Measurements from ENCODE around the gene TNFAIP3.
"Not testable (repeated sequence)": the region's sequence is repeated elsewhere in the genome, so short reads cannot be mapped to it uniquely, and the experiment has no call there.

Gene TNFAIP3

GRCh38 chr6:137879885-137880745 lies 13.1 kb downstream of the TNFAIP3 start:
- no peak for DNase-seq

GRCh38 chr6:137880746-137881521 lies 13.9 kb downstream of the TNFAIP3 start:
- DNase-seq = no peak

GRCh38 chr6:137881522-137881886 lies 14.4 kb downstream of the TNFAIP3 start:
- DNase-seq = no peak

DNA sequence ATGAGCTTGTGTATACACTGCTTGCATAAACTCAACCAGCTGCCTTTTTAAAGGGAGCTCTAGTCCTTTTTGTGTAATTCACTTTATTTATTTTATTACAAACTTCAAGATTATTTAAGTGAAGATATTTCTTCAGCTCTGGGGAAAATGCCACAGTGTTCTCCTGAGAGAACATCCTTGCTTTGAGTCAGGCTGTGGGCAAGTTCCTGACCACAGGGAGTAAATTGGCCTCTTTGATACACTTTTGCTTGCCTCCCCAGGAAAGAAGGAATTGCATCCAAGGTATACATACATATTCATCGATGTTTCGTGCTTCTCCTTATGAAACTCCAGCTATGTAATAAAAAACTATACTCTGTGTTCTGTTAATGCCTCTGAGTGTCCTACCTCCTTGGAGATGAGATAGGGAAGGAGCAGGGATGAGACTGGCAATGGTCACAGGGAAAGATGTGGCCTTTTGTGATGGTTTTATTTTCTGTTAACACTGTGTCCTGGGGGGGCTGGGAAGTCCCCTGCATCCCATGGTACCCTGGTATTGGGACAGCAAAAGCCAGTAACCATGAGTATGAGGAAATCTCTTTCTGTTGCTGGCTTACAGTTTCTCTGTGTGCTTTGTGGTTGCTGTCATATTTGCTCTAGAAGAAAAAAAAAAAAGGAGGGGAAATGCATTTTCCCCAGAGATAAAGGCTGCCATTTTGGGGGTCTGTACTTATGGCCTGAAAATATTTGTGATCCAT lies 15.3 kb downstream of the TNFAIP3 start:
- DNase-seq = no peak

DNA sequence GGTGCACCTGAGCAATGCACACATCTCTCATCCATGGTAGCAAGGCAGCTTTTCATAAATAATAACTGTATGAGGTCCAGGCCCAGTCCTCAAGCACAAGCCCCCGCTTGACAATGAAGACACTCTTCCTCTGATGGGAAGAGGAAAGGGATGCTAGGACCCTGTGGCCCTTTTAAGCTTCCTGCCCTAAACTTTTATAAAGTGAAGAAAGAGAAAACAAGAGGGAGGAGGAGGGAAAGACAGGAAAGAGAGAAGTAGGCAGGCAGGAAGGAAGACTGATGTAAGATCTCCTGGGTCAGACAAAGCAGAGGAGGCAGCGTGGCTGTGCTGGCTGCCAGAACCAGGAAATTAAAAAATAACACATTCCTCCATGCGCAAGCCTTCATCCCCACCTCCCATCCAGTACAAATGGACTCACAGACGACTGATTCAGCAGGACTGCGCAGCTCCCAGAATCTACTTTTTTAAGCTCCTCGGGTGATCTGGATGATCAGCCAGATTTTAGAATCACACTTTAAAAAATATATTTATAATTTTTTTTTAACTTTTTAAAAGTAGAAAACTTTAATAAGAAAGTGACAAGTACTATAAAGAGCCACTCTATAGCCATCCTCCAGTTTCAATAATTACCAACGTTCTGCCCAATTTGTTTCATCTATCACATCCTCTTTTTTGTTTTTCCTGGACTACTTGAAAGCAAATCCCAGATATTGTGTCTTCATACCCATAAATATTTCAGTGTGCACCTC lies 16.5 kb downstream of the TNFAIP3 start:
- no peak for DNase-seq

DNA sequence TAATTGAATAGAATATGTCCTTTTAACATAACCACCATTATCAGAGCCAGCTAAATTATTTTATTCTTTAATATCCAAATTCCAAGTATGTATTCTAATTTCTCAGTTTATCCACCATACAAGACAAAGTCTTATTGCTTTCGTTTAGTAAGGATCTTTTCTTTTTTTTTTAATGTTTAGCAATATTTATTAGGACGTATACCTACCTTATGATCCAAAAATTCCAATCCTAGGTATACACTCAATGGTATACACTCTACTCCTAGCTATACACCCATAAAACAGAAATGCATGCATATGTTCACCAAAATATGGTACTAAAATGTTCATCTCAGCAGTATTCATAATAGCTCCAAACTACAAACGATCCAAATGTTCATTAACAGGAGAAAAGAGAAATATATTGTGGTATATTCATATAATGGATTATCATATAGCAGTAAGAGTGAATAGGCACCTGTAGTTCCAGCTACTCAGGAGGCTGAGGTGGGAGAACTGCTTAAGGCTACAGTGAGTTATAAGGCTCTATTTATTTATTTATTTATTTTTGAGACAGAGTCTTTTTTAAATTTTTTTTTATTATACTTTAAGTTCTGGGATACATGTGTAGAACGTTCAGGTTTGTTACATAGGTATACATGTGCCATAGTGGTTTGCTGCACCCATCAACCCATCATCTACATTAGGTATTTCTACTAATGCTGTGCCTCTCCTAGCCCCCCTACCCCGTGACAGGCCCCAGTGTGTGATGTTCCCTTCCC lies 17.3 kb downstream of the TNFAIP3 start:
- DNase-seq = no peak

DNA sequence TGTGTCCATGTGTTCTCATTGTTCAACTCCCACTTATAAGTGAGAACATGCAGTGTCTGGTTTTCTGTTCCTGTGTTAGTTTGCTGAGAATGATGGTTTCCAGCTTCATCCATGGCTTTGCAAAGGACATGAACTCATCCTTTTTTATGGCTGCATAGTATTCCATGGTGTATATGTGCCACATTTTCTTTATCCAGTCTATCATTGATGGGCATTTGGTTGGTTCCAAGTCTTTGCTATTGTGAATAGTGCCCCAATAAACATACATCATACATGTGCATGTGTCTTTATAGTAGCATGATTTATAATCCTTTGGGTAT lies 17.8 kb downstream of the TNFAIP3 start:
- DNase-seq = not testable (repeated sequence)

- DNase-seq = not testable (repeated sequence)
These were observed 19.2 kb downstream of the TNFAIP3 start for GRCh38 chr6:137886226-137886625.

- DNase-seq = no peak
These were observed 24.0 kb downstream of the TNFAIP3 start for GRCh38 chr6:137890983-137891537.

GRCh38 chr6:137892271-137892708 lies 25.2 kb downstream of the TNFAIP3 start:
- DNase-seq = no peak

DNA sequence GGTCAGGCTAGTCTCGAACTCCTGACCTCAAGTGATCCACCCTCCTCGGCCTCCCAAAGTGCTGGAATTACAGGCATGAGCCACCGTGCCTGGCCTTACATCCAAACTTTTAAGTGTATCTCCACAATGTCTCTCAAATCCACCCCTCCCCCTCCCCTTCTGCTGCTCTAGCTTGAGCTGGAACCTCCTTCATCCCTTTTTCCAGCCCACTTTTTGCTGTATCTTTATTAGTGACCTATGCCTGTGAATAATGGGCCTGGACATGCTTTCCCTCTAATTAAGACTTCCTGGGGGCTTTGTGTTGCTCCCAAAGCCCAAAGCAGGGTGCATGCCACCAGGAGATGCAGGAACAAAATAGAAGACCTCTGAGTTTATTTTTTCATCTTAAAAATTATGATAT lies 26.1 kb downstream of the TNFAIP3 start:
- no peak for DNase-seq

DNA sequence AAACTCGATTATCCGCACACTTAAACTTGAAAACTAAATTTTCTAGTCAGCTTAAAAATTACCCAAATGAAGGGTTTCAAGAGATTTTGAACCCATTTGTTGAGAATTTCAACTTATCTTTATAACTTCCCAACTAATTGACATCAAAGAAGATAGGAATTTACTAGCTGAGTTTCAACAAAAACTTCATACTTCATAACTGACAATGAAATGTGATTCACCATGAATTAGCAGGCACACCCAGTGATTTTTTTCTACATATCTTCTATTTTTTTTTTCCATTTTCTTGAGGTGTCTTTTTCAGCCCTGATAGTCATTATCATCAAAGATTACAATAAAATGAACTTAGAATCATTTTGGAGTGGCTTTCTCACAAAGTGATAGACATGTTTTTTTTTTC lies 26.7 kb downstream of the TNFAIP3 start:
- DNase-seq = no peak

DNA sequence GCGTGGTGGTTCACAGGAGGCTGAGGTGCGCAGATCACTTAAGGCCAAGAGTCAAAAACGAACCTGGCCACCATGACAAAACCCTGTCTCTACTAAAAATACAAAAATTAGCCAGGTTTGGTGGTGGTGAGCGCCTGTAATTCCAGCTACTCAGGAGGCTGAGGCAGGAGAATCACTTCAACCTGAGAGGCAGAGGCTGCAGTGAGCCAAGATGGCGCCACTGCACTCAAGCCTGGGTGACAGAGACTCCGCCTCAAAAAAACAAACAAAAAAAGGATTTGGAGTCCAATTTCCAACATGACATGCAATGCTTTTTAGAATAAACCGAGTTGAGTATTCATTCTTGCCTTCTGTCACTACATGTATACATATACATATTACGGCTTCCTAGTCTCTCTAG lies 27.3 kb downstream of the TNFAIP3 start:
- DNase-seq = not testable (repeated sequence)

GRCh38 chr6:137894779-137895385 lies 27.8 kb downstream of the TNFAIP3 start:
- no peak for DNase-seq

GRCh38 chr6:137896647-137897046 lies 29.6 kb downstream of the TNFAIP3 start:
- no peak for DNase-seq

GRCh38 chr6:137900815-137901214 lies 33.8 kb downstream of the TNFAIP3 start:
- no peak for DNase-seq

GRCh38 chr6:137901454-137901853 lies 34.4 kb downstream of the TNFAIP3 start:
- DNase-seq = no peak

DNA sequence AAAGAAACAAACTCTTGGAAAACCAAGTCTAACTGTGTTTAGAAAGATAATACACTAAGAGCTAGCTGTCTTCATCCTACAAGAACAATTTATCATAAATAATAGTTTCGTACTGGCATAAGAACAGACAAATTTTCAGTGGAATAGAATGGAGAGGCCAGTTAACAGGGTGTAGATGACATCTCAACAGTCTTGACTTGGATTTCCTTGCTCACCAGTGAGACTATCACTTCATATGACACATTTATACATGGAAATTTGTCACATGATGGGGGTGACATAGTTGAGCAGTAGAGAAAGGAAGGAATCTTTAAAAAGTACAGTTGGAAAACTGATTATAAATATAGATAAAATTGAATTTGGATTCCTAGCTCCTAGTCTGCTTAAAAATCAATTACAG lies 35.6 kb downstream of the TNFAIP3 start:
- DNase-seq = no peak

GRCh38 chr6:137903274-137903932 lies 36.3 kb downstream of the TNFAIP3 start:
- DNase-seq = no peak

DNA sequence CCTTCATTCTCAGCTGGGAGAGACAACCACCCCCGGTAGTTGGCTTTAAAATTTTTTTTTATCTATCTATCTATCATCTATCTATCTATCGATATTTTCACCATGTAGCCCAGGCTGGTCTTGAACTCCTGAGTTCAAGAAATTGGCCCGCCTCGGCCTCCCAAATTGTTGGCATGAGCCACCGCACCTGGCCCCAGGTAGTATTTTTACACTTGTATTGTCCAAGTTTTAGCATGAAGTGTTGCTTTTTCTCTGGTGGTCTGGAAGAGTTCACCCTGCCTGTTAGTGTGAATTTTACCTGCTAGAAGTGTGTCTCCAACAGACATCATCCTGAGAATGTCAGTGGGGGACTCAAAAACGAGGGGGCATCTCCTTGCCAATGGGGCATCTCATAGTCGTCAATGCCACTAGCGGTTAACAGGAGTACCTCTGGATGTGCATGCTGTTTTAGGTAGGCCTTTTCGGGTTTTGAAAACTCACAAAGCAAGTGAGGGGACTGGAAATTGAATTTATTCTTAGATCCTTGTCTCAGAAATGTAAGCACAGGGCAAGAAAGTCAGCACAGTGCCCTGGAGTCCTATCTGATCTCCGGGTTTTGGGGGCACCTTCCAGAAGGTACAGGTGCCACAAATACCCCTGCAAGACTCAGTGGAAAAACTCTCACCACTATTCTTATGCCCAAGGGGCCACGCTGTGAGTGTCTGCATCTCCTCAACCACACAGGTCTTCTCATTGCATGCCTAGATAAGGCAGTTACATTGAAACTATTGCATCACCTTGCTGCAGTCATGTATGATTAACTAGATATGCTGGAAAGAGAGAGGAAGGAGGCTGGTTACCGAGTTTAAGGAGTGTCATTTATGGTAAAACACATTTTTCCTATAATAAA lies 37.1 kb downstream of the TNFAIP3 start:
- DNase-seq = no peak
